KMS-11 (cell line): ENCODE data around the gene PRF1.
"Not testable (repeated sequence)": the region's sequence is repeated elsewhere in the genome, so short reads cannot be mapped to it uniquely, and the experiment has no call there.

Experiments
- H2AFZ ChIP-seq: fragments of 200-600 bp; sonication (generic); 2 replicates; pipeline ENCODE4 v1.6.1; 2016; ENCODE audit warnings: antibody characterized with exemption, mixed run types, low read depth
- H3K27ac ChIP-seq: fragments of 200-600 bp; sonication (generic); 2 replicates; pipeline ENCODE4 v1.6.1; 2016; ENCODE audit warnings: mild to moderate bottlenecking, mixed run types
- H3K27me3 ChIP-seq: fragments of 200-600 bp; sonication (generic); 2 replicates; pipeline ENCODE4 v1.6.1; 2017; ENCODE audit warnings: mild to moderate bottlenecking, low read depth, mixed run types, moderate library complexity; ENCODE audit not compliant: insufficient read depth
- H3K36me3 ChIP-seq: fragments of 200-600 bp; sonication (generic); 2 replicates; pipeline ENCODE4 v1.6.1; 2017; ENCODE audit warnings: mild to moderate bottlenecking, mixed run types; ENCODE audit not compliant: insufficient read depth
- H3K4me1 ChIP-seq: fragments of 200-600 bp; sonication (generic); 2 replicates; pipeline ENCODE4 v1.6.1; 2016; ENCODE audit warnings: mild to moderate bottlenecking, low read depth, mixed run types; ENCODE audit not compliant: poor library complexity, severe bottlenecking
- H3K4me2 ChIP-seq: fragments of 200-600 bp; sonication (generic); 2 replicates; pipeline ENCODE4 v1.7.0; 2016; ENCODE audit warnings: mild to moderate bottlenecking, mixed run types
- H3K4me3 ChIP-seq: fragments of 200-600 bp; sonication (generic); IDR thresholded peaks from 2 replicates; pipeline ENCODE4 v1.6.1; 2017; ENCODE audit warnings: low read depth, low read length, mixed read lengths; ENCODE audit not compliant: insufficient read depth
- H3K79me2 ChIP-seq: fragments of 200-600 bp; sonication (generic); 2 replicates; pipeline ENCODE4 v1.6.1; 2016; ENCODE audit warnings: low read depth, mixed run types; ENCODE audit not compliant: insufficient read depth
- H3K9ac ChIP-seq: fragments of 200-600 bp; sonication (generic); 2 replicates; pipeline ENCODE4 v1.6.1; 2016; ENCODE audit warnings: mild to moderate bottlenecking, mixed run types
- H4K20me1 ChIP-seq: fragments of 200-600 bp; sonication (generic); 2 replicates; pipeline ENCODE4 v1.6.1; 2016; ENCODE audit warnings: mild to moderate bottlenecking, mixed run types; ENCODE audit not compliant: insufficient read depth
- CTCF ChIP-seq: fragments of 200-600 bp; sonication (generic); conservative IDR thresholded peaks from 2 replicates; pipeline ENCODE4 v1.6.1; 2017; ENCODE audit warnings: low read depth, mild to moderate bottlenecking, antibody characterized with exemption, low read length, moderate library complexity, mixed read lengths

The PRF1 gene

GRCh38 chr10:70649526-70649925, 47.0 kb upstream of the PRF1 start:
- no peak overlapping the region for H3K4me3 ChIP-seq
- H4K20me1 ChIP-seq = no peaks in the 10 kb centered on the region
- no peaks in the 10 kb centered on the region for H3K36me3 ChIP-seq
- no peak overlapping the region for H3K9ac ChIP-seq
- H3K79me2 ChIP-seq = no peaks in the 10 kb centered on the region
- H3K27me3 ChIP-seq = no peaks in the 10 kb centered on the region
- H2AFZ ChIP-seq = no peak overlapping the region
- H3K27ac ChIP-seq = no peak overlapping the region
- TF ChIP-seq CTCF = no peak
- no peaks in the 10 kb centered on the region for H3K4me1 ChIP-seq
- no peak overlapping the region for H3K4me2 ChIP-seq

GRCh38 chr10:70648427-70648826, 45.9 kb upstream of the PRF1 start:
- Histone ChIP-seq H3K9ac (no peak overlapping the region), H3K27ac (no peak overlapping the region), H3K4me2 (no peak overlapping the region), H3K36me3 (no peaks in the 10 kb centered on the region), H3K4me3 (no peak overlapping the region), H3K4me1 (no peaks in the 10 kb centered on the region), H4K20me1 (no peaks in the 10 kb centered on the region), H2AFZ (no peak overlapping the region), H3K27me3 (no peaks in the 10 kb centered on the region), H3K79me2 (no peaks in the 10 kb centered on the region)
- TF ChIP-seq CTCF = no peak

GRCh38 chr10:70647086-70647485, 44.5 kb upstream of the PRF1 start:
- Histone ChIP-seq H3K27me3 (no peaks in the 10 kb centered on the region), H3K79me2 (no peaks in the 10 kb centered on the region), H3K27ac (no peak overlapping the region), H2AFZ (no peak overlapping the region), H3K4me1 (no peaks in the 10 kb centered on the region), H3K36me3 (no peaks in the 10 kb centered on the region), H3K9ac (no peak overlapping the region), H3K4me3 (no peak overlapping the region), H3K4me2 (no peak overlapping the region), H4K20me1 (no peaks in the 10 kb centered on the region)
- no peak for TF ChIP-seq CTCF

- not testable (repeated sequence) for H2AFZ ChIP-seq, H3K4me2 ChIP-seq, H3K4me1 ChIP-seq, H3K79me2 ChIP-seq, H3K4me3 ChIP-seq, H3K36me3 ChIP-seq, H3K9ac ChIP-seq, H3K27ac ChIP-seq, H3K27me3 ChIP-seq, H4K20me1 ChIP-seq
Observed at GRCh38 chr10:70644959-70645358, 42.4 kb upstream of the PRF1 start.

- H4K20me1 ChIP-seq, H3K27ac ChIP-seq, H3K4me2 ChIP-seq: not testable (repeated sequence)
Observed at GRCh38 chr10:70643272-70643671, 40.7 kb upstream of the PRF1 start.

GRCh38 chr10:70639640-70640383, 37.3 kb upstream of the PRF1 start:
- not testable (repeated sequence) for H3K4me2 ChIP-seq, H3K27ac ChIP-seq, H3K27me3 ChIP-seq, H3K4me1 ChIP-seq, H3K4me3 ChIP-seq, H3K9ac ChIP-seq, H2AFZ ChIP-seq, H3K79me2 ChIP-seq, H4K20me1 ChIP-seq, H3K36me3 ChIP-seq

More at GRCh38 chr10:70643272-70643671, 40.7 kb upstream of the PRF1 start:
- not testable (repeated sequence) for H2AFZ ChIP-seq, H3K36me3 ChIP-seq, H3K4me3 ChIP-seq, H3K79me2 ChIP-seq, H3K4me1 ChIP-seq, H3K27me3 ChIP-seq, H3K9ac ChIP-seq

- not testable (repeated sequence) for H3K9ac ChIP-seq, H3K4me3 ChIP-seq, H3K27me3 ChIP-seq, H2AFZ ChIP-seq, H3K27ac ChIP-seq, H3K79me2 ChIP-seq, H4K20me1 ChIP-seq, H3K4me2 ChIP-seq, H3K36me3 ChIP-seq, H3K4me1 ChIP-seq
Observed at GRCh38 chr10:70634515-70634914, 32.0 kb upstream of the PRF1 start.
